Measurements from ENCODE around the gene ACKR2.

- TF ChIP-seq ZNF274 (IDR thresholded peaks at IDR 0.05; ENCODE audit: low read depth, low read length), result no peak
- TF ChIP-seq, protein P1, sequence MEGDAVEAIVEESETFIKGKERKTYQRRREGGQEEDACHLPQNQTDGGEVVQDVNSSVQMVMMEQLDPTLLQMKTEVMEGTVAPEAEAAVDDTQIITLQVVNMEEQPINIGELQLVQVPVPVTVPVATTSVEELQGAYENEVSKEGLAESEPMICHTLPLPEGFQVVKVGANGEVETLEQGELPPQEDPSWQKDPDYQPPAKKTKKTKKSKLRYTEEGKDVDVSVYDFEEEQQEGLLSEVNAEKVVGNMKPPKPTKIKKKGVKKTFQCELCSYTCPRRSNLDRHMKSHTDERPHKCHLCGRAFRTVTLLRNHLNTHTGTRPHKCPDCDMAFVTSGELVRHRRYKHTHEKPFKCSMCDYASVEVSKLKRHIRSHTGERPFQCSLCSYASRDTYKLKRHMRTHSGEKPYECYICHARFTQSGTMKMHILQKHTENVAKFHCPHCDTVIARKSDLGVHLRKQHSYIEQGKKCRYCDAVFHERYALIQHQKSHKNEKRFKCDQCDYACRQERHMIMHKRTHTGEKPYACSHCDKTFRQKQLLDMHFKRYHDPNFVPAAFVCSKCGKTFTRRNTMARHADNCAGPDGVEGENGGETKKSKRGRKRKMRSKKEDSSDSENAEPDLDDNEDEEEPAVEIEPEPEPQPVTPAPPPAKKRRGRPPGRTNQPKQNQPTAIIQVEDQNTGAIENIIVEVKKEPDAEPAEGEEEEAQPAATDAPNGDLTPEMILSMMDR (IDR thresholded peaks at IDR 0.05 in 2 of 3, conservative IDR thresholded peaks at IDR 0.05 in 1 of 3; ENCODE audit: borderline replicate concordance in 1 of 3, insufficient read depth in 1 of 3, low read depth in 2 of 3, low read length in 2 of 3), result no peak
- TF ChIP-seq ELF1 (IDR thresholded peaks at IDR 0.05; ENCODE audit: borderline replicate concordance, low read depth), result no peak
- no peak for TF ChIP-seq EZH2 (IDR thresholded peaks at IDR 0.05)
- TF ChIP-seq JUND (IDR thresholded peaks at IDR 0.05), result no peak
- TF ChIP-seq EZH2phosphoT487 (IDR thresholded peaks at IDR 0.05; ENCODE audit: borderline replicate concordance), result no peak
These were observed at the start of gene ACKR2 for GRCh38 chr3:42809202-42809601.
